IMR-90 (cell line): ENCODE data around the gene CSTB. TPM values are rescaled to one million over a fixed set of nuclear protein-coding genes. Genes with fewer than 3 reads are reported as not detected.

ENCODE experiments used
- ATAC-seq: fragments of 200-7000 bp; cut with Tn5 transposase; 2 replicates; pipeline ENCODE4 v1.9.1; 2020; ENCODE audit warnings: low read depth, mild to moderate bottlenecking, moderate library complexity
- BruUV-seq: library from RNA; stranded (reverse); fragments of 400-500 nt; replicated peaks from 2 replicates; lab custom pipeline; 2021; lab: Mats Ljungman, UMichigan
- CTCF ChIA-PET: fragments of 300-600 bp; formaldehyde crosslinking; extraction: SDS; loops from one replicate; lab custom pipeline; 2021; ENCODE audit warnings: antibody characterized with exemption; lab: Yijun Ruan, JAX
- POLR2A ChIA-PET: fragments of 300-600 bp; sonication (Branson Sonifier 250); formaldehyde crosslinking; loops from one replicate; lab custom pipeline; 2022; ENCODE audit warnings: antibody characterized with exemption; ENCODE audit not compliant: unreplicated experiment; lab: Charles Lee
- DNase-seq: peaks from one replicate; pipeline ENCODE4 v3.0.0; 2013
- H2AFZ ChIP-seq: replicated peaks from 2 replicates; pipeline ENCODE3; 2013; ENCODE audit warnings: low read length, mild to moderate bottlenecking; ENCODE audit not compliant: poor library complexity
- H2AK5ac ChIP-seq: 2 replicates; pipeline ENCODE4 v1.6.1; 2013; ENCODE audit warnings: low read depth, low read length, inconsistent platforms
- H2AK9ac ChIP-seq: replicated peaks from 2 replicates; pipeline ENCODE3; 2013; ENCODE audit warnings: mild to moderate bottlenecking, low read depth, low read length, moderate library complexity; ENCODE audit not compliant: poor library complexity
- H2BK120ac ChIP-seq: 2 replicates; pipeline ENCODE4 v1.6.1; 2013; ENCODE audit warnings: low read depth, low read length, inconsistent platforms
- H2BK15ac ChIP-seq: 3 replicates; pipeline ENCODE4 v1.6.1; 2013; ENCODE audit warnings: low read depth, low read length, inconsistent platforms
- H2BK20ac ChIP-seq: 2 replicates; pipeline ENCODE4 v1.6.1; 2013; ENCODE audit warnings: low read depth, mild to moderate bottlenecking, inconsistent platforms, low read length, moderate library complexity
- H2BK5ac ChIP-seq: 2 replicates; pipeline ENCODE4 v1.6.1; 2013; ENCODE audit warnings: mild to moderate bottlenecking, low read depth, low read length, inconsistent platforms; ENCODE audit not compliant: poor library complexity, severe bottlenecking
- H3K14ac ChIP-seq: replicated peaks from 2 replicates; pipeline ENCODE4 v1.6.1; 2013; ENCODE audit warnings: low read depth, low read length, inconsistent platforms
- H3K18ac ChIP-seq: 2 replicates; pipeline ENCODE4 v1.6.1; 2013; ENCODE audit warnings: low read depth, low read length, control low read depth
- H3K23ac ChIP-seq: 2 replicates; pipeline ENCODE4 v1.6.1; 2013; ENCODE audit warnings: low read depth, low read length, inconsistent platforms
- H3K27ac ChIP-seq: 2 replicates; pipeline ENCODE4 v1.5.1; 2013; ENCODE audit warnings: mild to moderate bottlenecking, control low read depth, low read length; ENCODE audit not compliant: insufficient read depth
- H3K27me3 ChIP-seq: 2 replicates; pipeline ENCODE4 v1.6.1; 2013; ENCODE audit warnings: low read length; ENCODE audit not compliant: control insufficient read depth, insufficient read depth
- H3K36me3 ChIP-seq: 2 replicates; pipeline ENCODE4 v1.6.1; 2013; ENCODE audit warnings: low read length, mixed read lengths; ENCODE audit not compliant: control insufficient read depth, insufficient read depth
- H3K4ac ChIP-seq: 2 replicates; pipeline ENCODE4 v1.6.1; 2013; ENCODE audit warnings: low read depth, low read length, inconsistent platforms
- H3K4me1 ChIP-seq: 2 replicates; pipeline ENCODE4 v1.6.1; 2013; ENCODE audit warnings: low read length, mixed read lengths; ENCODE audit not compliant: control insufficient read depth, insufficient read depth
- H3K4me2 ChIP-seq: 2 replicates; pipeline ENCODE4 v1.6.1; 2013; ENCODE audit warnings: low read depth, mild to moderate bottlenecking, control low read depth, low read length, moderate library complexity
- H3K4me3 ChIP-seq: 2 replicates; pipeline ENCODE4 v1.5.1; 2013; ENCODE audit warnings: low read depth, mild to moderate bottlenecking, control low read depth, low read length, moderate library complexity; ENCODE audit not compliant: insufficient read depth
- H3K56ac ChIP-seq: 2 replicates; pipeline ENCODE4 v1.6.1; 2013; ENCODE audit warnings: low read length, inconsistent platforms; ENCODE audit not compliant: insufficient read depth; ENCODE audit errors: extremely low read depth
- H3K79me1 ChIP-seq, 2 experiments: 2 replicates each; pipeline ENCODE4 v1.6.1; 2013; ENCODE audit warnings: low read length in 2 of 2, inconsistent platforms in 1 of 2, low read depth in 1 of 2
- H3K9ac ChIP-seq: 2 replicates; pipeline ENCODE4 v1.6.1; 2013; ENCODE audit warnings: low read depth, low read length, control low read depth
- H3K9me1 ChIP-seq: 2 replicates; pipeline ENCODE4 v1.6.1; 2013; ENCODE audit warnings: low read length, inconsistent platforms; ENCODE audit not compliant: insufficient read depth
- H3K9me3 ChIP-seq: 2 replicates; pipeline ENCODE4 v1.6.1; 2013; ENCODE audit warnings: low read length; ENCODE audit not compliant: control insufficient read depth, insufficient read depth
- H4K20me1 ChIP-seq: 2 replicates; pipeline ENCODE4 v1.6.1; 2013; ENCODE audit warnings: low read length, inconsistent platforms; ENCODE audit not compliant: insufficient read depth
- H4K5ac ChIP-seq: 2 replicates; pipeline ENCODE4 v1.6.1; 2013; ENCODE audit warnings: mild to moderate bottlenecking, low read depth, low read length, control low read depth
- H4K8ac ChIP-seq, 2 experiments: 2 replicates each; pipeline ENCODE4 v1.6.1; 2013; ENCODE audit warnings: low read depth in 2 of 2, low read length in 2 of 2, control low read depth in 1 of 2, inconsistent platforms in 1 of 2
- H4K91ac ChIP-seq: 2 replicates; pipeline ENCODE4 v1.6.1; 2013; ENCODE audit warnings: low read depth, low read length, inconsistent platforms; ENCODE audit not compliant: insufficient read depth
- BHLHE40 ChIP-seq: fragments of 150-350 bp; IDR thresholded peaks from 2 replicates; pipeline ENCODE4 v1.6.1; 2016; ENCODE audit warnings: mild to moderate bottlenecking, low read depth, low read length
- CEBPB ChIP-seq: IDR thresholded peaks from 2 replicates; pipeline ENCODE4 v1.6.1; 2012; ENCODE audit warnings: low read depth, low read length, improper control_type of control experiment
- CHD1 ChIP-seq: IDR thresholded peaks from 2 replicates; pipeline ENCODE4 v1.6.1; 2012; ENCODE audit warnings: low read depth, low read length, improper control_type of control experiment
- CTCF ChIP-seq: conservative IDR thresholded peaks from 2 replicates; pipeline ENCODE4 v1.5.1; 2012; ENCODE audit warnings: mild to moderate bottlenecking, low read depth, low read length, improper control_type of control experiment
- ELK1 ChIP-seq: fragments of 150-350 bp; IDR thresholded peaks from 2 replicates; pipeline ENCODE4 v1.6.1; 2016; ENCODE audit warnings: low read depth, mild to moderate bottlenecking, low read length, moderate library complexity, borderline replicate concordance
- FOS ChIP-seq: fragments of 150-350 bp; IDR thresholded peaks from 2 replicates; pipeline ENCODE4 v1.6.1; 2016; ENCODE audit warnings: low read depth, low read length
- MAFK ChIP-seq: IDR thresholded peaks from 2 replicates; pipeline ENCODE4 v1.6.1; 2012; ENCODE audit warnings: low read depth, low read length, improper control_type of control experiment
- MAZ ChIP-seq: IDR thresholded peaks from 2 replicates; pipeline ENCODE4 v1.6.1; 2012; ENCODE audit warnings: low read depth, mild to moderate bottlenecking, low read length, improper control_type of control experiment, moderate library complexity, borderline replicate concordance
- MXI1 ChIP-seq: IDR thresholded peaks from 2 replicates; pipeline ENCODE4 v1.6.1; 2012; ENCODE audit warnings: low read depth, mild to moderate bottlenecking, low read length, moderate library complexity, borderline replicate concordance
- NFE2L2 ChIP-seq: fragments of 150-350 bp; IDR thresholded peaks from 2 replicates; pipeline ENCODE4 v1.6.1; 2016; ENCODE audit warnings: low read depth, mild to moderate bottlenecking, low read length
- POLR2A ChIP-seq: IDR thresholded peaks from 2 replicates; pipeline ENCODE4 v1.6.1; 2012; ENCODE audit warnings: mild to moderate bottlenecking, low read depth, low read length
- RAD21 ChIP-seq: IDR thresholded peaks from 2 replicates; pipeline ENCODE4 v1.6.1; 2012; ENCODE audit warnings: low read length, improper control_type of control experiment
- RCOR1 ChIP-seq: IDR thresholded peaks from 2 replicates; pipeline ENCODE4 v1.6.1; 2012; ENCODE audit warnings: mild to moderate bottlenecking, low read length, improper control_type of control experiment; ENCODE audit not compliant: insufficient replicate concordance
- RFX5 ChIP-seq: IDR thresholded peaks from 2 replicates; pipeline ENCODE4 v1.8.0; 2012; ENCODE audit warnings: low read depth, mild to moderate bottlenecking, low read length, moderate library complexity
- SMC3 ChIP-seq: fragments of 150-350 bp; IDR thresholded peaks from 2 replicates; pipeline ENCODE4 v1.6.1; 2016; ENCODE audit warnings: low read depth, mild to moderate bottlenecking, antibody characterized with exemption, low read length, moderate library complexity
- USF2 ChIP-seq: fragments of 150-350 bp; IDR thresholded peaks from 2 replicates; pipeline ENCODE4 v1.6.1; 2017; ENCODE audit warnings: mild to moderate bottlenecking, antibody characterized with exemption, low read length, low read depth
- WGBS, 2 experiments: methylation state at CpG; one replicate each; pipeline versions ENCODE4 v1.1.5 to v1.1.7; 2013; ENCODE audit warnings: missing lambda C conversion rate in 2 of 2; ENCODE audit not compliant: insufficient read length in 1 of 2; ENCODE audit errors: extremely low coverage in 2 of 2; 5-methylcytosine and 5-hydroxymethylcytosine counted together
- dilution Hi-C: fragments of 300-500 bp; cut with HindIII; formaldehyde crosslinking; loops from one replicate; pipeline ENCODE4 v1.14.3; 2018; ENCODE audit warnings: low sequenced_read_pairs; ENCODE audit not compliant: unreplicated experiment
- in situ Hi-C: fragments of 300-500 bp; cut with MboI; formaldehyde crosslinking; loops from 3 replicates; pipeline ENCODE4 v1.14.3; 2019; ENCODE audit warnings: low sequenced_read_pairs, inconsistent platforms, mixed read lengths
- intact Hi-C: fragments of 100-400 bp; cut with micrococcal nuclease; formaldehyde crosslinking; loops from 2 replicates; pipeline ENCODE4 v1.10.0; 2022
- polyA plus RNA-seq, 3 experiments: library from polyadenylated mRNA; depleted of rRNA; stranded (reverse); fragments of >200 nt; gene quantifications; 2 replicates each; pipeline ENCODE4 v1.2.3, GENCODE V29; 2012; ENCODE audit warnings: low replicate concordance in 1 of 3
- total RNA-seq: library from RNA; depleted of rRNA; stranded (reverse); fragments of >200 nt; gene quantifications from 2 replicates; pipeline ENCODE4 v1.2.3, GENCODE V29; 2012

The CSTB gene
- total and polyA plus RNA-seq, 2 of the 4 experiments (the other 2 are of a cell fraction), result 6.1 to 71.7 TPM

GRCh38 chr21:43740497-43741156 lies 35.5 kb downstream of the CSTB start:
- in situ Hi-C loops (no loop called here), dilution Hi-C loops (no loop called here), intact Hi-C loops (no loop called here)
- WGBS, 2 experiments, result 71% methylated on average over 10 of the region's 25 CpGs; no CpG with 5 or more reads in 1 of the 2 experiments
- Histone ChIP-seq H4K8ac (no peak overlapping the region; a peak in 1 of 4 replicates), H3K9ac (no peak overlapping the region), H2BK5ac (no peak overlapping the region), H2BK20ac (no peak overlapping the region), H3K23ac (no peak overlapping the region), H3K56ac (no peak overlapping the region), H3K9me1 (peaks cover 10% of the 10 kb centered on the region; the same call in 1 of the 2 replicates), H3K79me1 (peaks cover 18 to 70% of the 10 kb centered on the region in 2 experiments), H3K18ac (no peak overlapping the region), H3K9me3 (no peaks in the 10 kb centered on the region), H3K4ac (no peak overlapping the region), H3K27ac (no peak overlapping the region), H3K27me3 (no peaks in the 10 kb centered on the region), H2BK15ac (no peak overlapping the region), H3K4me3 (no peak overlapping the region), H3K4me1 (no peaks in the 10 kb centered on the region), H3K36me3 (peaks cover 41% of the 10 kb centered on the region), H3K4me2 (no peak overlapping the region), H4K91ac (no peak overlapping the region), H4K20me1 (peaks cover 51% of the 10 kb centered on the region), H2BK120ac (no peak overlapping the region), H4K5ac (no peak overlapping the region), H2AFZ (no peak overlapping the region), H2AK9ac (no peak overlapping the region), H3K14ac (no peak overlapping the region), H2AK5ac (no peak overlapping the region)
- no peak for DNase-seq
- BruUV-seq, result no TSS peak
- TF ChIP-seq CEBPB (no peak), BHLHE40 (no peak), RFX5 (no peak), SMC3 (no peak), MAFK (no peak), USF2 (no peak), ELK1 (no peak), CTCF (no peak), RAD21 (no peak), POLR2A (no peak), RCOR1 (no peak), FOS (no peak), NFE2L2 (no peak), MAZ (no peak), CHD1 (no peak), MXI1 (no peak)
- ChIA-PET CTCF (no interaction called here), POLR2A (interaction anchor here (0.6 kb wide), 1 partner anchor 50 kb away, joined by 3 read pairs; no protein-coding TSS in a partner anchor)
- no peak for ATAC-seq
